BE2C (cell line): ENCODE results near the gene RHOC. TPM values are rescaled to one million over a fixed set of nuclear protein-coding genes. Genes with fewer than 3 reads are reported as not detected.

Source experiments
- DNase-seq: peaks from one replicate; pipeline ENCODE4 v3.0.0-alpha.2; 2020
- H3K27me3 ChIP-seq: fragments of 250-450 bp; sonication (Bioruptor Pico); 2 replicates; pipeline ENCODE4 v1.5.1; 2020; ENCODE audit warnings: mild to moderate bottlenecking
- H3K36me3 ChIP-seq: fragments of 250-450 bp; sonication (Bioruptor Pico); 2 replicates; pipeline ENCODE4 v1.5.1; 2020; ENCODE audit warnings: mild to moderate bottlenecking
- H3K4me1 ChIP-seq: fragments of 250-450 bp; sonication (Bioruptor Pico); 2 replicates; pipeline ENCODE4 v1.5.1; 2020
- H3K4me3 ChIP-seq: 2 replicates; pipeline ENCODE4 v1.5.1; 2011; ENCODE audit warnings: low read depth, low read length
- H3K9me3 ChIP-seq: fragments of 250-450 bp; sonication (Bioruptor Pico); 2 replicates; pipeline ENCODE4 v1.5.1; 2020
- CTCF ChIP-seq: IDR thresholded peaks from 2 replicates; pipeline ENCODE4 v1.5.1; 2012; ENCODE audit warnings: mild to moderate bottlenecking, low read depth, low read length
- polyA plus RNA-seq: library from polyadenylated mRNA; unstranded; fragments of >200 nt; gene quantifications from one replicate; pipeline ENCODE4 v1.2.1, GENCODE V29; 2012; ENCODE audit warnings: low read depth, missing spikeins; ENCODE audit not compliant: insufficient read length, insufficient read depth

The RHOC gene
- polyA plus RNA-seq: 335 TPM

GRCh38 chr1:112706505-112707220 lies at the start of gene RHOC:
Gene RHOC, minus strand, starts transcription at chr1:112707127. Its CDS starts 3,328 bp downstream, at chr1:112703799.
- H3K9me3 ChIP-seq: no peaks in the 10 kb centered on the region
- peak; percentile 78 for DNase-seq

GRCh38 chr1:112754116-112754628 lies 47.2 kb upstream of the RHOC start:
- H3K27me3 ChIP-seq: no peaks in the 10 kb centered on the region; the same call in 1 of the 2 replicates
- H3K9me3 ChIP-seq: no peaks in the 10 kb centered on the region
- no peaks in the 10 kb centered on the region for H3K36me3 ChIP-seq
- no peaks in the 10 kb centered on the region for H3K4me1 ChIP-seq
- DNase-seq: no peak
- no peak for TF ChIP-seq CTCF
- no peak overlapping the region for H3K4me3 ChIP-seq

More at GRCh38 chr1:112706505-112707220, at the start of gene RHOC:
- peak within 1 kb of the TSS; percentile 76 for H3K4me3 ChIP-seq
- TF ChIP-seq CTCF: no peak
- no peaks in the 10 kb centered on the region for H3K27me3 ChIP-seq
- peaks cover 16% of the 10 kb centered on the region for H3K4me1 ChIP-seq
- no peaks in the 10 kb centered on the region for H3K36me3 ChIP-seq

GRCh38 chr1:112748396-112748795 lies 41.5 kb upstream of the RHOC start:
- Histone ChIP-seq H3K9me3 (no peaks in the 10 kb centered on the region), H3K27me3 (no peaks in the 10 kb centered on the region; the same call in 1 of the 2 replicates), H3K36me3 (no peaks in the 10 kb centered on the region), H3K4me3 (no peak overlapping the region), H3K4me1 (no peaks in the 10 kb centered on the region)
- TF ChIP-seq CTCF: no peak
- DNase-seq: no peak

GRCh38 chr1:112744009-112744578 lies 37.2 kb upstream of the RHOC start:
- DNase-seq: no peak
- Histone ChIP-seq H3K4me3 (no peak overlapping the region), H3K27me3 (peaks cover 4% of the 10 kb centered on the region; the same call in 1 of the 2 replicates), H3K36me3 (no peaks in the 10 kb centered on the region), H3K4me1 (no peaks in the 10 kb centered on the region), H3K9me3 (peaks cover 3% of the 10 kb centered on the region; the same call in 1 of the 2 replicates)
- TF ChIP-seq CTCF: no peak

GRCh38 chr1:112743174-112744008 lies 36.5 kb upstream of the RHOC start:
- H3K36me3 ChIP-seq: no peaks in the 10 kb centered on the region
- DNase-seq: no peak
- H3K4me1 ChIP-seq: no peaks in the 10 kb centered on the region
- no peak overlapping the region for H3K4me3 ChIP-seq
- no peak for TF ChIP-seq CTCF
- H3K9me3 ChIP-seq: peaks cover 3% of the 10 kb centered on the region; the same call in 1 of the 2 replicates
- peaks cover 6% of the 10 kb centered on the region for H3K27me3 ChIP-seq
